Nucleus accumbens (tissue), 56 donors: Measurements from ENCODE around the gene USP2.

Source experiments
- DNase-seq, 56 donors: peaks; one replicate each; lab custom pipeline; 2025; lab: John Stamatoyannopoulos, UW

USP2 gene

GRCh38 chr11:119381181-119381988, at the start of gene USP2:
USP2 (minus strand) TSS chr11:119381690; CDS start chr11:119373480, 8,210 bp downstream.
- peak; percentile 81 to 99 (median 96) for DNase-seq

GRCh38 chr11:119427279-119427678, 45.8 kb upstream of the USP2 start:
- no peak for DNase-seq

GRCh38 chr11:119426142-119426541, 44.7 kb upstream of the USP2 start:
- peak in 6 of 56 donors; percentile 14 to 37 (median 29) for DNase-seq

- no peak for DNase-seq
These were observed 43.3 kb upstream of the USP2 start for GRCh38 chr11:119424775-119425174.

- peak in 1 of 56 donors; percentile 11 for DNase-seq
These were observed 42.8 kb upstream of the USP2 start for GRCh38 chr11:119424276-119424675.

GRCh38 chr11:119423509-119424254, 42.2 kb upstream of the USP2 start:
- DNase-seq = no peak

GRCh38 chr11:119422809-119423508, 41.5 kb upstream of the USP2 start, which contains the start of gene THY1:
THY1 (minus strand) TSS chr11:119423172; CDS start chr11:119420905, 2,267 bp downstream.
- DNase-seq = peak in 42 of 56 donors; percentile 23 to 92 (median 63)

GRCh38 chr11:119421941-119422808, 40.7 kb upstream of the USP2 start:
- peak in 41 of 56 donors; percentile 27 to 77 (median 52) for DNase-seq

- DNase-seq = no peak
These were observed 39.9 kb upstream of the USP2 start for GRCh38 chr11:119421351-119421750.

GRCh38 chr11:119420631-119421030, 39.1 kb upstream of the USP2 start:
- DNase-seq = no peak

- no peak for DNase-seq
These were observed 38.5 kb upstream of the USP2 start for GRCh38 chr11:119419834-119420492.

GRCh38 chr11:119419246-119419645, 37.8 kb upstream of the USP2 start:
- DNase-seq = no peak

GRCh38 chr11:119418759-119419158, 37.3 kb upstream of the USP2 start:
- no peak for DNase-seq

- peak in 2 of 56 donors; percentile 39 to 57 for DNase-seq
These were observed 36.4 kb upstream of the USP2 start for GRCh38 chr11:119417726-119418540.

- DNase-seq = peak in 10 of 56 donors; percentile 19 to 67 (median 38)
These were observed 35.4 kb upstream of the USP2 start for GRCh38 chr11:119416606-119417580.

GRCh38 chr11:119415966-119416365, 34.5 kb upstream of the USP2 start:
- DNase-seq = no peak

GRCh38 chr11:119415517-119415916, 34.0 kb upstream of the USP2 start:
- no peak for DNase-seq
